NT2/D1 (cell line): ENCODE data around the gene ZFHX2.

Experiments used
- DNase-seq: peaks from one replicate; pipeline ENCODE4 v3.0.0-alpha.2; 2011; ENCODE audit warnings: low read depth, low spot score
- H3K27me3 ChIP-seq: 2 replicates; pipeline ENCODE4 v1.6.0; 2011; ENCODE audit warnings: mild to moderate bottlenecking; ENCODE audit not compliant: insufficient read length, insufficient read depth
- H3K36me3 ChIP-seq: 2 replicates; pipeline ENCODE4 v1.6.1; 2011; ENCODE audit warnings: mild to moderate bottlenecking, low read length, mixed read lengths; ENCODE audit not compliant: insufficient read depth, insufficient read length
- H3K4me1 ChIP-seq: 2 replicates; pipeline ENCODE4 v1.5.1; 2011; ENCODE audit not compliant: insufficient read depth, insufficient read length
- H3K4me3 ChIP-seq: 2 replicates; pipeline ENCODE4 v1.5.1; 2011; ENCODE audit warnings: low read depth; ENCODE audit not compliant: insufficient read length
- H3K9ac ChIP-seq: 2 replicates; pipeline ENCODE4 v1.6.0; 2011; ENCODE audit warnings: low read depth; ENCODE audit not compliant: insufficient read length
- H3K9me3 ChIP-seq: 2 replicates; pipeline ENCODE4 v1.5.1; 2011; ENCODE audit warnings: mild to moderate bottlenecking, low read length; ENCODE audit not compliant: insufficient read depth
- SUZ12 ChIP-seq: IDR thresholded peaks from 2 replicates; pipeline ENCODE4 v1.6.1; 2011; ENCODE audit not compliant: insufficient read length, insufficient read depth; ENCODE audit errors: extremely low read depth
- YY1 ChIP-seq: IDR thresholded peaks from 2 replicates; pipeline ENCODE4 v1.6.1; 2011; ENCODE audit not compliant: insufficient read length, insufficient read depth
- ZNF274 ChIP-seq: IDR thresholded peaks from 2 replicates; pipeline ENCODE4 v1.6.1; 2011; ENCODE audit warnings: mild to moderate bottlenecking, low read depth, low read length

Gene ZFHX2

GRCh38 chr14:23564876-23565275, 13.3 kb upstream of the ZFHX2 start:
- H3K4me3 ChIP-seq = no peak overlapping the region
- TF ChIP-seq YY1 (no peak), SUZ12 (no peak), ZNF274 (no peak)
- peaks cover 17% of the 10 kb centered on the region for H3K4me1 ChIP-seq
- H3K27me3 ChIP-seq = no peaks in the 10 kb centered on the region
- H3K9ac ChIP-seq = no peak overlapping the region
- no peaks in the 10 kb centered on the region for H3K9me3 ChIP-seq
- H3K36me3 ChIP-seq = peaks cover 62% of the 10 kb centered on the region
- DNase-seq = no peak

- TF ChIP-seq YY1 = no peak
- no peak for TF ChIP-seq SUZ12
- no peak for TF ChIP-seq ZNF274
These were observed 12.7 kb upstream of the ZFHX2 start for GRCh38 chr14:23564181-23564812.

GRCh38 chr14:23563473-23564180, 12.1 kb upstream of the ZFHX2 start:
- Histone ChIP-seq H3K4me3 (no peak overlapping the region), H3K9me3 (no peaks in the 10 kb centered on the region), H3K9ac (no peak overlapping the region), H3K27me3 (no peaks in the 10 kb centered on the region), H3K4me1 (peaks cover 12% of the 10 kb centered on the region), H3K36me3 (peaks cover 74% of the 10 kb centered on the region)
- no peak for DNase-seq
- TF ChIP-seq ZNF274 (no peak), YY1 (no peak), SUZ12 (no peak)

More at GRCh38 chr14:23564181-23564812, 12.7 kb upstream of the ZFHX2 start:
- no peaks in the 10 kb centered on the region for H3K27me3 ChIP-seq
- no peak overlapping the region for H3K9ac ChIP-seq
- no peak overlapping the region for H3K4me3 ChIP-seq
- no peaks in the 10 kb centered on the region for H3K9me3 ChIP-seq
- DNase-seq = no peak
- peaks cover 67% of the 10 kb centered on the region for H3K36me3 ChIP-seq
- H3K4me1 ChIP-seq = peaks cover 12% of the 10 kb centered on the region

- Histone ChIP-seq H3K4me1 (peaks cover 7% of the 10 kb centered on the region), H3K36me3 (peaks cover 81% of the 10 kb centered on the region), H3K4me3 (no peak overlapping the region), H3K27me3 (no peaks in the 10 kb centered on the region), H3K9me3 (no peaks in the 10 kb centered on the region), H3K9ac (no peak overlapping the region)
- no peak for DNase-seq
- TF ChIP-seq ZNF274 (no peak), SUZ12 (no peak), YY1 (no peak)
These were observed 11.4 kb upstream of the ZFHX2 start for GRCh38 chr14:23562822-23563472.

GRCh38 chr14:23561873-23562821, 10.6 kb upstream of the ZFHX2 start:
- no peaks in the 10 kb centered on the region for H3K9me3 ChIP-seq
- no peak for DNase-seq
- no peak overlapping the region for H3K4me3 ChIP-seq
- no peaks in the 10 kb centered on the region for H3K27me3 ChIP-seq
- no peak overlapping the region for H3K9ac ChIP-seq
- TF ChIP-seq YY1 (no peak), SUZ12 (no peak), ZNF274 (no peak)
- H3K36me3 ChIP-seq = peaks cover 84% of the 10 kb centered on the region
- peaks cover 7% of the 10 kb centered on the region for H3K4me1 ChIP-seq

- peaks cover 84% of the 10 kb centered on the region for H3K36me3 ChIP-seq
- DNase-seq = no peak
These were observed 9.7 kb upstream of the ZFHX2 start for GRCh38 chr14:23561259-23561658.

More at GRCh38 chr14:23561259-23561658, 9.7 kb upstream of the ZFHX2 start:
- Histone ChIP-seq H3K9me3 (no peaks in the 10 kb centered on the region), H3K9ac (no peak overlapping the region), H3K4me3 (no peak overlapping the region), H3K27me3 (no peaks in the 10 kb centered on the region), H3K4me1 (peaks cover 8% of the 10 kb centered on the region)
- TF ChIP-seq SUZ12 = no peak
- no peak for TF ChIP-seq YY1
- no peak for TF ChIP-seq ZNF274
